Endothelial cell (in vitro differentiated cells): ENCODE results near the gene CTSA. TPM values are rescaled to one million over a fixed set of nuclear protein-coding genes. Genes with fewer than 3 reads are reported as not detected.

Source experiments
- DNase-seq: peaks from one replicate; pipeline ENCODE4 v3.0.0; 2021; ENCODE audit warnings: low spot score
- H3K27ac Mint-ChIP-seq: one replicate; pipeline ENCODE4 v1.8.0; 2021; ENCODE audit warnings: mixed read lengths, inconsistent platforms; ENCODE audit not compliant: unreplicated experiment
- H3K27me3 Mint-ChIP-seq: one replicate; pipeline ENCODE4 v1.8.0; 2021; ENCODE audit warnings: mild to moderate bottlenecking, moderate library complexity, mixed read lengths, inconsistent platforms; ENCODE audit not compliant: unreplicated experiment
- H3K36me3 Mint-ChIP-seq: one replicate; pipeline ENCODE4 v1.8.0; 2021; ENCODE audit warnings: mild to moderate bottlenecking, low read depth, mixed read lengths, inconsistent platforms; ENCODE audit not compliant: unreplicated experiment
- H3K4me1 Mint-ChIP-seq: one replicate; pipeline ENCODE4 v1.8.0; 2021; ENCODE audit warnings: mild to moderate bottlenecking, mixed read lengths, inconsistent platforms; ENCODE audit not compliant: unreplicated experiment
- H3K4me3 Mint-ChIP-seq: one replicate; pipeline ENCODE4 v1.8.0; 2021; ENCODE audit warnings: mild to moderate bottlenecking, mixed read lengths, inconsistent platforms; ENCODE audit not compliant: unreplicated experiment
- H3K9me3 Mint-ChIP-seq: one replicate; pipeline ENCODE4 v1.8.0; 2021; ENCODE audit warnings: mixed read lengths, inconsistent platforms; ENCODE audit not compliant: unreplicated experiment
- CTCF ChIP-seq: fragments of 200-600 bp; sonication (generic); IDR thresholded peaks from one replicate; pipeline ENCODE4 v1.5.0; 2021; ENCODE audit warnings: antibody characterized with exemption; ENCODE audit not compliant: unreplicated experiment
- total RNA-seq: library from RNA; stranded (reverse); fragmentation: NEBNext Ultra II Directional; extraction: Animal tissue kit (Norgen Biotek cat#: 25700); gene quantifications from one replicate; pipeline ENCODE4 v1.2.1, GENCODE V29; 2021; ENCODE audit not compliant: unreplicated experiment

CTSA gene
- total RNA-seq, 1 donor from 2014 or later: 62.7 TPM

- H3K27ac Mint-ChIP-seq: no peak overlapping the region
- DNase-seq: no peak
- no peak for TF ChIP-seq CTCF
- no peaks in the 10 kb centered on the region for H3K4me1 Mint-ChIP-seq
- H3K36me3 Mint-ChIP-seq: peaks cover 39% of the 10 kb centered on the region
- H3K4me3 Mint-ChIP-seq: peak overlapping the region; percentile 0
- no peaks in the 10 kb centered on the region for H3K27me3 Mint-ChIP-seq
- H3K9me3 Mint-ChIP-seq: no peaks in the 10 kb centered on the region
These were observed 53.2 kb downstream of the CTSA start for GRCh38 chr20:45944151-45944964.

- Mint-ChIP-seq H3K27ac (peak overlapping the region; percentile 5), H3K27me3 (no peaks in the 10 kb centered on the region), H3K4me3 (peak overlapping the region; percentile 18), H3K9me3 (no peaks in the 10 kb centered on the region), H3K4me1 (no peaks in the 10 kb centered on the region), H3K36me3 (peaks cover 33% of the 10 kb centered on the region)
- DNase-seq: no peak
- peak; percentile 22 for TF ChIP-seq CTCF
These were observed 54.0 kb downstream of the CTSA start for GRCh38 chr20:45944965-45945677.

- no peaks in the 10 kb centered on the region for H3K9me3 Mint-ChIP-seq
- H3K27ac Mint-ChIP-seq: no peak overlapping the region
- H3K4me1 Mint-ChIP-seq: no peaks in the 10 kb centered on the region
- no peak for TF ChIP-seq CTCF
- peaks cover 3% of the 10 kb centered on the region for H3K27me3 Mint-ChIP-seq
- H3K4me3 Mint-ChIP-seq: no peak overlapping the region
- H3K36me3 Mint-ChIP-seq: peaks cover 35% of the 10 kb centered on the region
- no peak for DNase-seq
These were observed 54.6 kb downstream of the CTSA start for GRCh38 chr20:45945678-45946148.

GRCh38 chr20:45946149-45946970, 55.2 kb downstream of the CTSA start:
- no peaks in the 10 kb centered on the region for H3K4me1 Mint-ChIP-seq
- no peaks in the 10 kb centered on the region for H3K9me3 Mint-ChIP-seq
- DNase-seq: no peak
- peaks cover 35% of the 10 kb centered on the region for H3K36me3 Mint-ChIP-seq
- no peak for TF ChIP-seq CTCF
- no peak overlapping the region for H3K4me3 Mint-ChIP-seq
- H3K27ac Mint-ChIP-seq: no peak overlapping the region
- H3K27me3 Mint-ChIP-seq: peaks cover 3% of the 10 kb centered on the region
